ENCODE results near the gene FGF22. TPM values are rescaled to one million over a fixed set of nuclear protein-coding genes. Genes with fewer than 3 reads are reported as not detected.

FGF22 gene
- total RNA-seq, 1 experiment from 2014 or later = not detected

GRCh38 chr19:679418-680286 lies 40.0 kb downstream of the FGF22 start:
- BruUV-seq (replicated peaks) = no TSS peak
- H3K27ac Mint-ChIP-seq (ENCODE audit: low read depth, unreplicated experiment) = no peak overlapping the region

GRCh38 chr19:680287-681028 lies 40.8 kb downstream of the FGF22 start:
- Mint-ChIP-seq H3K27ac (ENCODE audit: low read depth, unreplicated experiment) (peak overlapping the region; percentile 63), H3K4me3 (ENCODE audit: unreplicated experiment) (peak overlapping the region; percentile 65), H3K27me3 (ENCODE audit: insufficient read depth, unreplicated experiment) (no peaks in the 10 kb centered on the region), H3K4me1 (ENCODE audit: insufficient read depth, unreplicated experiment) (peaks cover 9% of the 10 kb centered on the region), H3K9me3 (ENCODE audit: unreplicated experiment) (no peaks in the 10 kb centered on the region), H3K36me3 (ENCODE audit: insufficient read depth, unreplicated experiment) (peaks cover 68% of the 10 kb centered on the region)
- POLR2A ChIA-PET = interaction anchor here (0.6 to 6.8 kb wide), 12 partner anchors 11 to 1174 kb away, joined by 3 to 49 read pairs (median 4); partner anchors contain the start of genes BSG and RNF126
- CTCF ChIA-PET = interaction anchor here (0.6 to 1.0 kb wide), 2 partner anchors 17 to 96 kb away, joined by 3 read pairs; no protein-coding TSS in a partner anchor
- no TSS peak for BruUV-seq (replicated peaks)
- peak; percentile 97 for DNase-seq (ENCODE audit: unreplicated experiment)
- peak; percentile 45 for TF ChIP-seq CTCF (IDR thresholded peaks at IDR 0.05; ENCODE audit: unreplicated experiment)
- intact Hi-C loops (cut with micrococcal nuclease) = no loop called here

More at GRCh38 chr19:679418-680286, 40.0 kb downstream of the FGF22 start:
- Mint-ChIP-seq H3K27me3 (ENCODE audit: insufficient read depth, unreplicated experiment) (no peaks in the 10 kb centered on the region), H3K9me3 (ENCODE audit: unreplicated experiment) (no peaks in the 10 kb centered on the region), H3K36me3 (ENCODE audit: insufficient read depth, unreplicated experiment) (peaks cover 61% of the 10 kb centered on the region), H3K4me1 (ENCODE audit: insufficient read depth, unreplicated experiment) (peaks cover 13% of the 10 kb centered on the region), H3K4me3 (ENCODE audit: unreplicated experiment) (peak overlapping the region; percentile 65)
- POLR2A ChIA-PET = interaction anchor here (0.6 to 6.8 kb wide), 12 partner anchors 10 to 573 kb away, joined by 3 to 49 read pairs (median 4); partner anchors contain the start of genes BSG, POLRMT and RNF126
- DNase-seq (ENCODE audit: unreplicated experiment) = peak; percentile 58
- intact Hi-C loops (cut with micrococcal nuclease) = loop anchor here (5.0 kb wide), 1 partner anchor 73 kb away; the partner anchor contains the start of gene MISP
- CTCF ChIA-PET = interaction anchor here (0.7 to 2.0 kb wide), 3 partner anchors 11 to 95 kb away, joined by 3 to 7 read pairs (median 3); no protein-coding TSS in a partner anchor
- no peak for TF ChIP-seq CTCF (IDR thresholded peaks at IDR 0.05; ENCODE audit: unreplicated experiment)

- TF ChIP-seq CTCF (IDR thresholded peaks at IDR 0.05; ENCODE audit: unreplicated experiment) = no peak
- H3K4me1 Mint-ChIP-seq (ENCODE audit: insufficient read depth, unreplicated experiment) = peaks cover 6% of the 10 kb centered on the region
- ChIA-PET CTCF (interaction anchor here (1.0 kb wide), 1 partner anchor 97 kb away, joined by 3 read pairs; no protein-coding TSS in a partner anchor), POLR2A (interaction anchor here (0.6 to 6.8 kb wide), 6 partner anchors 18 to 1173 kb away, joined by 3 to 49 read pairs (median 4); partner anchors contain the start of gene RNF126)
- peak overlapping the region; percentile 66 for H3K27ac Mint-ChIP-seq (ENCODE audit: low read depth, unreplicated experiment)
- H3K9me3 Mint-ChIP-seq (ENCODE audit: unreplicated experiment) = no peaks in the 10 kb centered on the region
- DNase-seq (ENCODE audit: unreplicated experiment) = no peak
- intact Hi-C loops (cut with micrococcal nuclease) = no loop called here
- H3K27me3 Mint-ChIP-seq (ENCODE audit: insufficient read depth, unreplicated experiment) = no peaks in the 10 kb centered on the region
- peak overlapping the region; percentile 65 for H3K4me3 Mint-ChIP-seq (ENCODE audit: unreplicated experiment)
- no TSS peak for BruUV-seq (replicated peaks)
- peaks cover 73% of the 10 kb centered on the region for H3K36me3 Mint-ChIP-seq (ENCODE audit: insufficient read depth, unreplicated experiment)
These were observed 41.6 kb downstream of the FGF22 start for GRCh38 chr19:681029-682019.

All from MCF 10A (cell line).